ENCODE results near the gene KCNQ2.

GRCh38 chr20:63445075-63445734 is 27.2 kb downstream of the KCNQ2 start:
- no peak for TF ChIP-seq EP300 (IDR thresholded peaks at IDR 0.05)
- TF ChIP-seq CTCF (IDR thresholded peaks at IDR 0.05): no peak
- no peak for TF ChIP-seq POLR2A (IDR thresholded peaks at IDR 0.05)
